GM18498 (cell line): ENCODE data around the gene B4GALT2.

Experiments
- ATAC-seq: cut with Tn5 transposase; IDR thresholded peaks from one replicate; pipeline ENCODE4 v1.9.1; 2021; ENCODE audit warnings: mild to moderate bottlenecking, moderate library complexity; ENCODE audit not compliant: unreplicated experiment

B4GALT2 gene

GRCh38 chr1:44027320-44027719 lies 48.3 kb downstream of the B4GALT2 start:
- ATAC-seq: no peak

GRCh38 chr1:44029260-44029910 lies 50.4 kb downstream of the B4GALT2 start:
- peak; percentile 24 for ATAC-seq

- ATAC-seq: peak; percentile 86
Observed at GRCh38 chr1:44029911-44030604, 51.0 kb downstream of the B4GALT2 start.

- ATAC-seq: peak; percentile 22
Observed at GRCh38 chr1:44030605-44031251, 51.7 kb downstream of the B4GALT2 start.

GRCh38 chr1:44031252-44032169 lies 52.5 kb downstream of the B4GALT2 start, which contains the start of gene SLC6A9:
Gene SLC6A9 (minus strand): TSS chr1:44031462. CDS start chr1:44024277, 7,185 bp downstream.
- ATAC-seq: no peak

- ATAC-seq: no peak
Observed at GRCh38 chr1:44032170-44032790, 53.3 kb downstream of the B4GALT2 start.

- no peak for ATAC-seq
Observed at GRCh38 chr1:44033041-44033575, 54.1 kb downstream of the B4GALT2 start.

GRCh38 chr1:44033756-44034155 lies 54.7 kb downstream of the B4GALT2 start:
- no peak for ATAC-seq

- no peak for ATAC-seq
Observed at GRCh38 chr1:44034423-44034822, 55.4 kb downstream of the B4GALT2 start.

GRCh38 chr1:44034976-44035716 lies 56.1 kb downstream of the B4GALT2 start:
- ATAC-seq: no peak

GRCh38 chr1:44035726-44036408 lies 56.9 kb downstream of the B4GALT2 start:
- ATAC-seq: no peak

- no peak for ATAC-seq
Observed at GRCh38 chr1:44036409-44037139, 57.6 kb downstream of the B4GALT2 start.

GRCh38 chr1:44037154-44037553 lies 58.1 kb downstream of the B4GALT2 start:
- ATAC-seq: no peak

GRCh38 chr1:44038876-44039657 lies 60.1 kb downstream of the B4GALT2 start:
- no peak for ATAC-seq

GRCh38 chr1:44040418-44040817 lies 61.4 kb downstream of the B4GALT2 start:
- no peak for ATAC-seq
